ENCODE measurements around the gene SHISA8.
"Not testable (repeated sequence)": the region's sequence is repeated elsewhere in the genome, so short reads cannot be mapped to it uniquely, and the experiment has no call there.

SHISA8 gene

GRCh38 chr22:41899110-41899509 lies 15.8 kb downstream of the SHISA8 start:
- no peak for DNase-seq (ENCODE audit: low read depth, low spot score)

- no peak for DNase-seq (ENCODE audit: low read depth, low spot score)
Measured at GRCh38 chr22:41898645-41899044, 16.2 kb downstream of the SHISA8 start.

GRCh38 chr22:41893591-41894375 lies 21.1 kb downstream of the SHISA8 start:
- DNase-seq (ENCODE audit: low read depth, low spot score) = no peak

GRCh38 chr22:41892721-41893120 lies 22.2 kb downstream of the SHISA8 start:
- no peak for DNase-seq (ENCODE audit: low read depth, low spot score)

GRCh38 chr22:41891407-41891806 lies 23.5 kb downstream of the SHISA8 start:
- DNase-seq (ENCODE audit: low read depth, low spot score) = no peak

GRCh38 chr22:41888627-41889200 lies 26.2 kb downstream of the SHISA8 start:
- no peak for DNase-seq (ENCODE audit: low read depth, low spot score)

- DNase-seq (ENCODE audit: low read depth, low spot score) = no peak
Measured at GRCh38 chr22:41885516-41885915, 29.4 kb downstream of the SHISA8 start.

GRCh38 chr22:41885116-41885515 lies 29.8 kb downstream of the SHISA8 start:
- no peak for DNase-seq (ENCODE audit: low read depth, low spot score)

GRCh38 chr22:41883400-41883799 lies 31.5 kb downstream of the SHISA8 start:
- no peak for DNase-seq (ENCODE audit: low read depth, low spot score)

- DNase-seq (ENCODE audit: low read depth, low spot score) = no peak
Measured at GRCh38 chr22:41880653-41881052, 34.2 kb downstream of the SHISA8 start.

- DNase-seq (ENCODE audit: low read depth, low spot score) = no peak
Measured at GRCh38 chr22:41876675-41877074, 38.2 kb downstream of the SHISA8 start.

GRCh38 chr22:41876275-41876674 lies 38.6 kb downstream of the SHISA8 start:
- DNase-seq (ENCODE audit: low read depth, low spot score) = no peak

- no peak for DNase-seq (ENCODE audit: low read depth, low spot score)
Measured at GRCh38 chr22:41875531-41876270, 39.2 kb downstream of the SHISA8 start.

GRCh38 chr22:41874090-41874489 lies 40.8 kb downstream of the SHISA8 start:
- DNase-seq (ENCODE audit: low read depth, low spot score) = no peak

- no peak for DNase-seq (ENCODE audit: low read depth, low spot score)
Measured at GRCh38 chr22:41873391-41873790, 41.5 kb downstream of the SHISA8 start.

- no peak for DNase-seq (ENCODE audit: low read depth, low spot score)
Measured at GRCh38 chr22:41870786-41871185, 44.1 kb downstream of the SHISA8 start.

GRCh38 chr22:41870081-41870480 lies 44.8 kb downstream of the SHISA8 start:
- not testable (repeated sequence) for DNase-seq (ENCODE audit: low read depth, low spot score)

GRCh38 chr22:41868556-41868955 lies 46.3 kb downstream of the SHISA8 start:
- no peak for DNase-seq (ENCODE audit: low read depth, low spot score)

- no peak for DNase-seq (ENCODE audit: low read depth, low spot score)
Measured at GRCh38 chr22:41863472-41863871, 51.4 kb downstream of the SHISA8 start.

- DNase-seq (ENCODE audit: low read depth, low spot score) = no peak
Measured at GRCh38 chr22:41862530-41863266, 52.2 kb downstream of the SHISA8 start.

- no peak for DNase-seq (ENCODE audit: low read depth, low spot score)
Measured at GRCh38 chr22:41862160-41862529, 52.7 kb downstream of the SHISA8 start.
